ENCODE measurements around the gene ACIN1.
A peak's percentile ranks its signal among the peaks of the same experiment; 100 is the strongest.
"Not testable (repeated sequence)": the region's sequence is repeated elsewhere in the genome, so short reads cannot be mapped to it uniquely, and the experiment has no call there.

The ACIN1 gene

DNA sequence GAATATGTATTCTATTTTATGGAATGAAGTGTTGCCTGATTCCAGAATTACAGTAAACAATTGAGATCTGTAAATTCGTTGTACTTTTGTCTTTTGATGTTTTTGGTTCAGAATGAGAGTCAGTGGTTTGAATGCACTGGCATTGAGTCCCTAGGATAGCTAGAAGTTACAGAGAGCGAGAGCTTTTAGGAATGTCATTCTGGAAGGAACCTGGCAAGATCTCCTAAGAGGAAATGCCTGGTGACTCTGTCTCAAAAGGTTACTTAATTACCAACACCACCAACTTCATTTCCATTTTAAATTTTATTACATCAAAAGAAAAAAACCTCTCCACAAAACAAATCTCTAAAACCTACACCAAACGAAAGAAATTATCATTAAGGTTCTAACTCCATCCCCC is 30.1 kb upstream of the ACIN1 start:
- no peak for DNase-seq (ENCODE audit: low read depth in 2 of 2)

GRCh38 chr14:23124337-23124954 is 29.5 kb upstream of the ACIN1 start:
- DNase-seq (ENCODE audit: low read depth in 2 of 2) = no peak

DNA sequence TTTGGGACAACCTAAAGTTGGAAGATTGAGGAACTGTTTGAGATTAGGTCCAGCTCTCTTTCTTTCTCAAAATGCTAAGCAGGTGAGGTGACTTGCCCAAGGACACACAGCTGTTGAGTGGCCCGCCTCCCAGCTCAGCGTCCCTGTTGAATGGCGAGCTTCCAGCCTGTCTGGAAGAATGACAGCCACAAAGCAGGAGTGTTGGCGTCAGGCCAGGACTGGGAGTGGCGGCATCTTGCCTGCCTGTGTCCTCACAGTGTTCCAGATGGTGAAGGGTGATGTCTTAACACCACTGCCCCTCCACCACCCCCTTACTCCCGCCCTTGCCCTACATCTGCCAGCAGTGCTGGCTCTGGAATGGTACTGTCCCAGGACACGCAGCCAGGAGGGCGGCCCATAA is 28.5 kb upstream of the ACIN1 start:
- no peak for DNase-seq (ENCODE audit: low read depth in 2 of 2)

- DNase-seq (ENCODE audit: low read depth in 2 of 2) = no peak
These were observed 27.1 kb upstream of the ACIN1 start for GRCh38 chr14:23122086-23122485.

DNA sequence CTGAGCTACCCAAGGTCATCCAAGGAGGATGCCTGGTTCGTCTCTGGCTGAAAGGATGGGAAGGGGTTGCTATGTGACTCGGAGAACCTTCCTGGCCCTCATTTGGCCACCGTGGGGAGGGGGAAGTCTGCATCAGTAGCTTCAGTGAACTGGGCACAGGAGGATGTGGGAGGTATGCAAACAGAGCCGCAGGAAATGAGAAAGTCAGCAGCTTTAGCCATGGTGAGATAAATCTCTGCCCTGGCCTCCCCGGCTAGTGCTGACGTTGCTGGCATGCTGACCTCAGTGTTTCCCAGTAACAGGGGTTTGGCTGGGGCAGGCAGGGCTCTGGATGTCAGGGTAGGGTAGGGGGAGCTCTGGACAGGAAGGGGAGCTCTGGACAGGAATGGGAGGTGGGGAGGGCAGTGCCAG is 26.4 kb upstream of the ACIN1 start:
- DNase-seq (ENCODE audit: low read depth in 2 of 2) = no peak

DNA sequence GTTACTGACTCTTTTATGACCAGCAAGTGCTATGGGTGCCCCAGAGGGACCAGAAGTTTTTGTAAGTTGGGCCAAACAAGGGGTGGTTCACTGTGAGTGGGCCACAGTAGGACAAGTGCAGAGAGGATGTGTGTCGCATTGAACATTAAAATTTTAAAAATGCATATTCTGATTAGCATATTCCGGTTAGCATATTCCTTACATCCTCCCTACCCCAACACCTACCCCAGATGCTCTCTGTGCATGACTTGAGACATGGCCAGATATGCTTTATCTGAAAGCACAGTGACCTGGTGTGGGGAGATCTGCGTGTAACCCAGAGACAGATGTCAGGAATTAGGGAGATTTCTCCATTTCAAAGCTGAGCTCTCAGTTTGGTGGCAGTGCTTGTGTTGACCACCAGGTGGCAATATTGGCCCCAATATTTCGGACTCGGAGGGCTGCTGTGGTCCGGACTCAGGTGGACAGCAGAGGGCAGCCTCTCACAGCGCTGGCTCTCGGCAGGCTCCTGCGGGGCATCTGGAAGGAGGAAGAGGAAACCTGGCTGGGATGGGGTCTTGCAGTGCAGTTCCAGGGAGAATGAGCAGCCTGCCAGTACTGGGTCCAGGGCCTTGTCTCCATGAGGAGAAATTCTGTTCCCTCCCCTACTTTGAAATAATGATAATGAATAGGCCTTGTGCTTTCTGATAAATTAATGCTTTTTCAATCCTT is 25.8 kb upstream of the ACIN1 start:
- DNase-seq (ENCODE audit: low read depth in 2 of 2) = peak; percentile 57 to 59

DNA sequence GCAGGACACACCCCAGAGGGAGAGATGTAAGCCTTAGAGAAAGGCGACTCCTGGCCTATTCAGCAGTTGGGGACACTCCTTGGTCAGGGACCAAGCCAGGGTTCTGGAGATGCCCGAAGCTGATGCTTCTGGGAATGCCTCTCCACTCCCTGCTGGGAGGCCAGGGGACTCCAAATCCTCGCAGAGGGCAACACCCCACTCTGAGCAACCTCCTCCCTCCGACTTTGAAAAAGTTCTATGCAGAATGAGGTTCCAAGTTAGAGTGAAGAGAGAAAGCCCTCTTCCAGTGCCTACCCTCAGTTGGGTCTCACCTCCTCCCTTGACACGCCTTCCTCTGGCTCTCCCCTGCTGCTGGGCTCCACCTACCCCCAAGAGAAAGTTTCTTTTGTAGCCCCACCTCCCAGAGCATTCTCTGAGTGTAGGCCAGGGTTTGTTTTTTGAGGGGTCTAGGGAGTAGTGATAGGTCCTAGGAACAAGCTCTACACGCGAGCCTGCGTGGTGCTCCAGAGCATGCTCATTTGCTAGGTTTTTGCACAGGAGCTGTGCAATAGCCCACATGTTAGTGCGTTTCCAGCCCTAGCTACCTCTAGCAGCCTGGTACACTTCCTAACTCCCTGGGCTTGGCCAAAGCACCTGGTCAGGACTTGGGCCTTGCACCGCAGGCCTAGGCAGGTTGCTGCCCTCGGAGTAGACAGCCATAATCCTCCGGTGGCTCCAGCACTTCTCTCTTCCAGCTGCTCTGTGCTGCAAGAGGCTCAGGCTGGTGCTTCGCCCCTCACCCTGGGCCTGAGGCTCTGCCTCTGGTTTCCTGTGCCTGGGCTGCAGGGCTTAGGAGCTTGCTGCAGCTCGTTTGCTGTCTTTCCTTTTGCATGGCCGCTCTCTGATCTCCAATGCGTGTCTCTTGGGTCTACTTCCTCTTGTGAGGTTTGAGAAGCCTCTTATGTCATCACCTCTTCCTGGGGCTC is 24.7 kb upstream of the ACIN1 start:
- DNase-seq (ENCODE audit: low read depth in 2 of 2) = no peak

DNA sequence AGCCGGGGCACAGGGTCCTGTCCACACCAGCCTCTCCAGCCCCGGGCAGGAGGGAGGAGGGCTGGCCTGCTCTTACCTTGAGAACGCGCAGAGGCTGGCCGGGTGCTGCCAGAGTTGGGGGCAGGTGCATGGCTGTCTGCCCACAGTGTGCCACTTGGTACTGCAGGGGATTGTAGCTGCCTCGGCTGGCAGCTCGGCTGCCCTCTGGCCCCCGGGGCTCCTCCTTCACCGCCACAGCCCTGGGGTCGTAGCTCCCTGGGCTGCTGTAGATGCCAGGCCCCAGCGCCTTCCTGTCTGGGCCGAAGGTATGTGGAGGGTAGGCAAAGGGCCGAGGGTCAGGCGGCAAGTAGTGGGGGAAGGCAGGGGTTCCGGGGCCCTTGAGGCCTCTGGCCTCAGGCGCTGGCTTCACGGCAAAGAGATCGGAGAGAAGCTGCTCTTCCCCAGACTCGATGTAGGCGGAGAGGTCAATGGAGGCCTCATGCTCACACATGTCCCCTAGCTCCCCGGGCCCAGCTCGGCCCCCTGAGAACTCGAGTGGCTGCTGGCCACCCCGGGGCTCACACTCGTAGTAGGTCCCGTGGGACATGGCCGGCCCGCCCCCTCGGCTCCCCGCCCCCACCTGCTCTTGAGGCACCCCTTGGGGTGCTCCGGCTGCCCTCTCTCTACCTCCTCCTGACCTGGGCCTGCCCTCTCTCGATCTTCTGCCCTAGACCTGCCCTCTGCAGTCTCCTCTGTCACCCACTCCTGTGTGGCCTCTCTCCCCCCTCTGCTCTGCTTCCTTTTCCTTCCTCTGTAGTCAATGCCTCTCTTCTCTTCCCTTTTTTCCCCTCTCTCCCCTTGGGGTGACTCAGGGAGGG is 23.8 kb upstream of the ACIN1 start, which contains the start of gene CEBPE:
Gene CEBPE, minus strand, starts transcription at position 750 of the 857 bp plus-strand sequence. Its CDS starts 164 bp downstream, at position 586.
- no peak for DNase-seq (ENCODE audit: low read depth in 2 of 2)

DNA sequence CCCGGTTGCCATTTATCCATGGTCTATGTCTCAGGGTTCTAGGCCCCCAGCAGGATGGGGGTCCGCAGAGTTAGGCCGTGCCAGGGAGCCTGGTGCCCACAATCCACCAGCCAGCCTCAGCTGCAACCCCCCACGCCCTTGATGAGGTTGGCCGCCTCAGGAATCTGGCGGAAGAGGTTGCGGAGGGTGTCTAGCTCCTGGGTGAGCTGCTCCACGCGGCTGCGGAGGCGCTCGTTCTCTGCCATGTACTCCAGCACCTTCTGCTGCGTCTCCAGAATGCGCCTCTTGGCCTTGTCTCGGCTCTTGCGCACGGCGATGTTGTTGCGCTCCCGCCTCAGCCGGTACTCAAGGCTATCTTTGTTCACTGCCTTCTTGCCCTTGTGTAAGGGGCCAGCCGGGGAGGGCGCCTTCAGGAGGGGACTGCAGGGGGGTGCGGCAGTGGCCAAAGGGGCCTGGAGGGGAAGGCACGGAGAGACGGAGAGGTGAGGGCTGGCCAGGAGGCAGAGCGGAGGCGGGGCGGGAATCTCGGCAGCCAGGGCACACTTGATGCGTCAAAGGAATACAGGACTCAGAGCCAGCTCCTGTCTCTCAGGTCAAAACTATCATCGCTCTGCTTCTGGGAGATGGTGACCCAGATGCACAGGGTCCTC is 22.6 kb upstream of the ACIN1 start:
- DNase-seq (ENCODE audit: low read depth in 2 of 2) = no peak

DNA sequence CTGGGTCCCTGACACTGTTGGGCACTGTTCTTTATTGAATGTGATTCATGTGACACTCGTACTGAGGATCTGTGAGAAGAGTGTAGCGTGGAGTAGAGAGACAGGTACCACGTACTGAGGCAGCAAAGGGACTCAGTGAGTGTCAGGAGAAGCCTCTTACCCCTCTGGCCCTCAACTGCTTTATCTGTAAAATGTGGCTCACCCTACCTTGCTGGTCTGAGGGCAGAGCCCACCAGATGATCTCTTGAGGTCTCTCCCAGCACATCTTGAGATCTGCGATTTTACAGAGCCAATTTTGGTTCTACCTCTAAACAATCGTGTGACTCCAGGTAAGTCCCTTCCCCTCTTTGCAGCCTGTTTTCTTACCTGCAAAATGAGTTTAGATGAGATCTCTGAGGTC is 21.0 kb upstream of the ACIN1 start:
- no peak for DNase-seq (ENCODE audit: low read depth in 2 of 2)

- no peak for DNase-seq (ENCODE audit: low read depth in 2 of 2)
These were observed 20.2 kb upstream of the ACIN1 start for GRCh38 chr14:23115039-23115731.

GRCh38 chr14:23114669-23115038 is 19.7 kb upstream of the ACIN1 start:
- no peak for DNase-seq (ENCODE audit: low read depth in 2 of 2)

GRCh38 chr14:23114120-23114458 is 19.2 kb upstream of the ACIN1 start:
- no peak for DNase-seq (ENCODE audit: low read depth in 2 of 2)

DNA sequence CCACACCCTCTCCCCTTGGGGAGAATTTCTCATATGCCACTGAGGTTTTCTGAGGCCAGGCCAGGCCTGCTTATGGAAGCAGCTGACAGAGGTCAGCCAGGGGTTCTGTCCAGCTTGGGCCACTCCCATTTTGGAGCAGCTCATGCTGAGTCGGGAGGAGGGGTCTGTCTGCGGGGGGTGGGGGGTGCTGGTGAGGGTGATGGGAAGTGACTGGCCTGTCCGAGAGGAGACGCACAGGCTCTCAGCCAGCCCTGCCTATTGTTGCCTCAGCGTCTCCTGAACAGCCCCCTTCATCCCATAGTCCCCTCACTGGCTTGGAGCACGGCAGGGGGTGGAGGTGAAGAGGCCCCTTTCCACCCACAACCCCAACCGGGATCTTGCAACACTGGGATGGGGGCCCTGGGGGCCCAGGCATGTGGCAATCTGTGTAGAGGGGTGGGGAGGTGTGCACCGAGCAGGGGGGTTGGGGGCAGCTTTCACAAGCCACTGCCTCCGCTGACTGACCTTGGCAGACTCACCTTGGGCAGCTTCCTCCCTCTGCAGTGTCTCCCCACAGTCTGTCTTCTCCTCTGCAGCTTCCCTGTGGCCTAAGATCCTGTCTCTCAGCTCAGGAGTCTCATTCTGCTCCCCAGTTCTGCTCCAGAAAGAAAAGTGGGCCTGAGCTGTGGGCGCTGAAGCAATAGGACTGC is 18.6 kb upstream of the ACIN1 start:
- DNase-seq (ENCODE audit: low read depth in 2 of 2) = no peak

DNA sequence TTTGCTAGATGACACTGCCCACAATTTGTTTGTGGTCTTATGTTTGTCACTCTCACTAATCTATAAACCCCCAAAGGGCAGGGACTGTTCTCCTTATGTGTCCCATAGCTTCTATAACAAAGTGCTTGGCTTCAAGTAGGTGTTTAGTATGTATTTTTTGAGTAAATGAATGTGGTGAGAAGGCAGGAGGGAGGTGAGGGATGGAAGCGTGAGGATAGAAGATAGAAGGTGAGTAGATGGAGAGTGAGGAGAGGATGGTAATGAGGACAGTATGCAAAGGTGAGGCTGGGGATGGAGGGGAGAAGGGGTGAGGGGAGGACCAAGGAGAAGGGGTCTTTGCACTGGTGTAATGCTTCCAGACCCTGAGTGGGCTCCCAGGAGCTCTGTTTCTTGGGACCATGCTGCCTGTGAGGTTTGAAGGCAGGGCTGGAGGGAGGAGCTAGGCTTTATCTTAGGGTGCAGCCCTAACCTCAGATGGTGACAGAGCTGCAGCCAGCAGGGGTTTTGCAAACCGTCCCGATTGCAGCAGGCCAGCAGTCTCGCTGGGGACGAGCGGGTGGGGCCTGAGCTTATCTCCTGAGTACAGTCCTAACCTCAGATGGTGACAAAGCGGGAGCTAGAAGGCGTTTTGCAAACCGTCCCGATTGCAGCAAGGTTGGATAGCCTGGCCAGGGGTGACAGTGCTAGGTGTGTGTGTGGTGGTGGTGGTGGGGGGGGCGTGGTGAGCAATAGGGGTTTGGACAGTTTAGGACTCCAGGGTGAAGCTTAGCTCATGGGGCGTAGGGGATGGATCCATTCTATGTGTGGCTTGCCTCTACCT is 17.6 kb upstream of the ACIN1 start:
- DNase-seq (ENCODE audit: low read depth in 2 of 2) = no peak

DNA sequence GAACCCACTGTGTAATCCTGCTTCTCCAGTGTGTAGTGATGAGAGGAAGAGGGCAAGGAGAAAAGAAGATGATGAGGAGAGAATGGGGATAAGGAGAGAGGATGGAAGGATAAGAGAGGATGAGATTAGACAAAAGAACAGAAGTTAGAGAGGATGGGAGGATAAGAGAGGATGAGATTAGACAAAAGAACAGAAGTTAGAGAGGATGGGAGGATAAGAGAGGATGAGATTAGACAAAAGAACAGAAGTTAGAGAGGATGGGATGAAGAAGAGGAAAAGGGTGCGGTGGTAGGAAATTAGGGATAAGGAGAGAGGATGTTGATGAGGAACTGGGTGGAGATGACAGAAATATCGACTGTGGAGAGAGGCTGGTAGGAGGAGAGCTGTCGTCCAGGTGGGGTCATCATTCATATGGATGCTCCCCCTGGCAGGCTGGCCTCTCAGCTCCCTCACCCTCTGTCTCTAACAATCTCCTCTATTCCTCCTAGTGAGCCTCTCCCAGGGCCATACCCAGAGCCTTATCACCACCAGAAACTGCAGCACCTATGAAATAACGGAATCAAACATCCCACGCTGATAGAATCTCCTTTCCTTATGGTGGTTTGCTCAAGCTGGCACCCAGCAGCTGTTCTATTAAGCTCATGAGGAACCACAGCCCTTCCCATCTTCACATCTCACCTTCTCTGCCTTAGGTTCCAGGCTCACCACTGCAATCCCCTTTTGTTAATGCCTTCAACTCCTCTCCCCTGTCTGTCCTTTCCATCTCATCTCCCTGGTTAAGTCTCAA is 15.8 kb upstream of the ACIN1 start:
- DNase-seq (ENCODE audit: low read depth in 2 of 2) = no peak

- DNase-seq (ENCODE audit: low read depth in 2 of 2) = no peak
These were observed 14.8 kb upstream of the ACIN1 start for GRCh38 chr14:23109769-23110168.

- not testable (repeated sequence) for DNase-seq (ENCODE audit: low read depth in 2 of 2)
These were observed 13.2 kb upstream of the ACIN1 start for GRCh38 chr14:23108169-23108568.

All from stimulated activated CD8-positive, alpha-beta memory T cell treated with anti-CD3 and anti-CD28 coated beads, Interleukin-7, amount 100 ng/mL, for 4 hours (primary cell).